GM12891 (cell line): ENCODE data around the gene VCPKMT.

Experiments
- PAX5 ChIP-seq: IDR thresholded peaks from 2 replicates; pipeline ENCODE4 v1.6.1; 2011; ENCODE audit warnings: low read length, moderate library complexity, mild to moderate bottlenecking; ENCODE audit not compliant: insufficient read depth, severe bottlenecking
- POLR2A ChIP-seq: IDR thresholded peaks from 2 replicates; pipeline ENCODE4 v1.6.1; 2011; ENCODE audit warnings: low read depth, low read length, control low read depth
- POLR2AphosphoS5 ChIP-seq: IDR thresholded peaks from 2 replicates; pipeline ENCODE4 v1.6.1; 2011; ENCODE audit warnings: low read depth, low read length, control low read depth
- POU2F2 ChIP-seq: IDR thresholded peaks from 2 replicates; pipeline ENCODE4 v1.6.1; 2011; ENCODE audit warnings: low read depth, mild to moderate bottlenecking, control low read depth, low read length, moderate library complexity
- SPI1 ChIP-seq: IDR thresholded peaks from 2 replicates; pipeline ENCODE4 v1.6.1; 2011; ENCODE audit warnings: low read depth, low read length, control low read depth
- TAF1 ChIP-seq: IDR thresholded peaks from 2 replicates; pipeline ENCODE4 v1.6.1; 2011; ENCODE audit warnings: low read depth, low read length, control low read depth

- TF ChIP-seq POLR2AphosphoS5 (no peak), POLR2A (no peak), SPI1 (no peak), POU2F2 (no peak), PAX5 (no peak), TAF1 (no peak)
Observed at GRCh38 chr14:50127802-50128201, 11.4 kb upstream of the VCPKMT start.
